Left lung (tissue), 10 donors: ENCODE data around the gene PRRC2C. TPM values are rescaled to one million over a fixed set of nuclear protein-coding genes. Genes with fewer than 3 reads are reported as not detected.

Experiments used
- ATAC-seq: fragments of 200-7000 bp; cut with Tn5 transposase; one replicate; pipeline ENCODE4 v1.9.1; 2020; ENCODE audit warnings: moderate library complexity
- DNase-seq, 4 donors: peaks; one replicate each; pipeline ENCODE4 v3.0.0-alpha.2; 2013 to 2020
- H3K27ac ChIP-seq, 2 donors: fragments of 200-600 bp; sonication (generic) in 1 of 2; one replicate each; pipeline versions ENCODE4 v1.5.0 to v1.8.0; 2020 to 2021
- H3K27me3 ChIP-seq, 2 donors: fragments of 200-600 bp; sonication (generic) in 1 of 2; one replicate each; pipeline versions ENCODE4 v1.5.0 to v1.8.0; 2020 to 2021
- H3K36me3 ChIP-seq, 2 donors: fragments of 200-600 bp; sonication (generic) in 1 of 2; one replicate each; pipeline versions ENCODE4 v1.5.0 to v1.8.0; 2020 to 2021
- H3K4me1 ChIP-seq, 2 donors: fragments of 200-600 bp; one replicate each; pipeline ENCODE4 v1.8.0; 2021
- H3K4me3 ChIP-seq, 2 donors: fragments of 200-600 bp; sonication (generic) in 1 of 2; one replicate each; pipeline versions ENCODE4 v1.5.0 to v1.8.0; 2020 to 2021; ENCODE audit warnings: mild to moderate bottlenecking in 1 of 2
- H3K9me3 ChIP-seq, 2 donors: fragments of 200-600 bp; sonication (generic) in 1 of 2; one replicate each; pipeline versions ENCODE4 v1.5.0 to v1.8.0; 2020 to 2021
- intact Hi-C, 2 donors: fragments of 100-400 bp; cut with DNase I; formaldehyde crosslinking; loops; one replicate each; pipeline versions ENCODE4 v1.11.2 to v1.14.2; 2022
- polyA plus RNA-seq, 6 donors: library from polyadenylated mRNA; unstranded; fragments of 120-200 nt; gene quantifications; one replicate each; pipeline ENCODE4 v1.2.1, GENCODE V29; 2013; ENCODE audit not compliant: insufficient read length in 6 of 6
- total RNA-seq, 2 donors: library from RNA; stranded (reverse); fragmentation: NEBNext Ultra II Directional; extraction: Animal tissue kit (Norgen Biotek cat#: 25700); gene quantifications; one replicate each; pipeline ENCODE4 v1.2.1, GENCODE V29; 2021
- TF ChIP-seq, protein P1 (sequence below), 2 donors: fragments of 200-600 bp; sonication (generic) in 1 of 2; IDR thresholded peaks; one replicate each; pipeline versions ENCODE4 v1.5.0 to v1.8.0; 2021; ENCODE audit warnings: antibody characterized with exemption in 2 of 2
- donor health status: DM: no; HTN: yes; CAD: no.
- donor health status: DM: no; HTN: no; CAD: no.

Gene PRRC2C
- total and polyA plus RNA-seq, 8 donors = 116 to 155 (median 123) TPM

DNA sequence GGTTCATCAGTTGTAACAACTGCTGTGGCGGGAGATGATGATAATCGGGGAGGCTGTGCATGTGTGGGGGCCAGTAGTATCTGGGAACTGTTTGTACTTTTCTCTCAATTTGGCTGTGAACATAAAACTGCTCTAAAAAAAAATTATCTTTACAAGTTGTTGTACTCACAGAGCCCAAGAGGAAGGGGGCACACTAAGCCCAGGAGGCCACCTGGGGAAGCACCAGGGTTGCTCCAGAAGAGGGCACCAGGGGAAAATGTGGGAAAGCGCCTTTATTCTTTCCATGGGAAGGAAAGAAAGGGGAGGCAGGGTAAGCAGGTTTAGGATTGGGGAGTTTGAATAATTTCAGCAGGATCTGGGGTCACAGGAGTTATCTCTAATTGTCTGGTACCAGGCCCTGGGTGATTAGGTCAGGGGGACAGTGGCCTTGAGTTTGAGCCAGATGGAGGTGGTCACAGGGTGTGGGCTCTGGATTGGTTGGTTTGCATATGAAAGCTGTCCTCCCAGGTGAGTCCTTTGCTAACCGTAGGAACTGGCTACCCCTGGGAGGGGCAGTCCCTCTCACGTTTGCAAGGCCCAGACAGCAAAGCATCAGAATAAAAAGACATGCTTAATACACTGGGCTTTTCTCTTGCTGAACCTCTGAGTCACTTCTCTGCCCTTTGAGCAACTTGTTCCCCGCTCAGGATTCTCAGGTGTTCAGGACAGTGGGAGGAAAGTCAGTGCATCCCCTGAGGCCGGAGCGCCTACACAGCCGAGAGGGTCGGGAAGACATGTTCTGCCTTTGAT is 155.9 kb downstream of the PRRC2C start:
- H3K27ac ChIP-seq = no peak overlapping the region
- peaks cover 0 to 14% of the 10 kb centered on the region in 2 donors for H3K4me1 ChIP-seq
- TF ChIP-seq, protein P1, sequence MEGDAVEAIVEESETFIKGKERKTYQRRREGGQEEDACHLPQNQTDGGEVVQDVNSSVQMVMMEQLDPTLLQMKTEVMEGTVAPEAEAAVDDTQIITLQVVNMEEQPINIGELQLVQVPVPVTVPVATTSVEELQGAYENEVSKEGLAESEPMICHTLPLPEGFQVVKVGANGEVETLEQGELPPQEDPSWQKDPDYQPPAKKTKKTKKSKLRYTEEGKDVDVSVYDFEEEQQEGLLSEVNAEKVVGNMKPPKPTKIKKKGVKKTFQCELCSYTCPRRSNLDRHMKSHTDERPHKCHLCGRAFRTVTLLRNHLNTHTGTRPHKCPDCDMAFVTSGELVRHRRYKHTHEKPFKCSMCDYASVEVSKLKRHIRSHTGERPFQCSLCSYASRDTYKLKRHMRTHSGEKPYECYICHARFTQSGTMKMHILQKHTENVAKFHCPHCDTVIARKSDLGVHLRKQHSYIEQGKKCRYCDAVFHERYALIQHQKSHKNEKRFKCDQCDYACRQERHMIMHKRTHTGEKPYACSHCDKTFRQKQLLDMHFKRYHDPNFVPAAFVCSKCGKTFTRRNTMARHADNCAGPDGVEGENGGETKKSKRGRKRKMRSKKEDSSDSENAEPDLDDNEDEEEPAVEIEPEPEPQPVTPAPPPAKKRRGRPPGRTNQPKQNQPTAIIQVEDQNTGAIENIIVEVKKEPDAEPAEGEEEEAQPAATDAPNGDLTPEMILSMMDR (IDR thresholded peaks at IDR 0.05) = no peak
- intact Hi-C loops = no loop called here
- DNase-seq = no peak
- ATAC-seq = no peak
- H3K36me3 ChIP-seq = no peaks in the 10 kb centered on the region
- H3K27me3 ChIP-seq = no peaks in the 10 kb centered on the region
- no peaks in the 10 kb centered on the region for H3K9me3 ChIP-seq
- no peak overlapping the region for H3K4me3 ChIP-seq

- Histone ChIP-seq H3K9me3 (no peaks in the 10 kb centered on the region), H3K4me3 (no peak overlapping the region), H3K27me3 (no peaks in the 10 kb centered on the region), H3K36me3 (no peaks in the 10 kb centered on the region), H3K4me1 (peaks cover 0 to 14% of the 10 kb centered on the region in 2 donors), H3K27ac (no peak overlapping the region)
- intact Hi-C loops = no loop called here
- ATAC-seq (no peak), DNase-seq (no peak)
- TF ChIP-seq, protein P1 (IDR thresholded peaks at IDR 0.05) = no peak
Measured at GRCh38 chr1:171642197-171642596, 156.9 kb downstream of the PRRC2C start.

Other genes with a start within 250 kb of the PRRC2C start
- gene FMO1, start 237.0 kb upstream of the PRRC2C start, total RNA-seq = 1 to 10 TPM; 1.9 to 2.7 TPM
- 1 to 10 TPM; 2.0 to 7.5 (median 3.6) TPM for gene FMO1, start 237.0 kb upstream of the PRRC2C start, polyA plus RNA-seq
- gene FMO4, start 171.3 kb upstream of the PRRC2C start, total RNA-seq = 1 to 10 TPM; 4.0 to 4.8 TPM
- gene FMO4, start 171.3 kb upstream of the PRRC2C start, polyA plus RNA-seq = 10 to 100 TPM; 13.4 to 19.7 (median 17.8) TPM
- not detected for gene MYOCOS, start 136.7 kb downstream of the PRRC2C start, total RNA-seq
- under 1 TPM; 0.13 to 0.31 (median 0.18) TPM for gene MYOCOS, start 136.7 kb downstream of the PRRC2C start, polyA plus RNA-seq
- gene MYOC, start 167.2 kb downstream of the PRRC2C start, total RNA-seq = under 1 TPM in 1 of 2 donors, not detected in 1; 0.58 TPM
- 1 to 10 TPM; 2.8 to 7.8 (median 5.4) TPM for gene MYOC, start 167.2 kb downstream of the PRRC2C start, polyA plus RNA-seq